ENCODE results near the gene KCNG4. TPM values are rescaled to one million over a fixed set of nuclear protein-coding genes. Genes with fewer than 3 reads are reported as not detected.

The KCNG4 gene
- total and polyA plus RNA-seq, 4 donors = not detected

DNA sequence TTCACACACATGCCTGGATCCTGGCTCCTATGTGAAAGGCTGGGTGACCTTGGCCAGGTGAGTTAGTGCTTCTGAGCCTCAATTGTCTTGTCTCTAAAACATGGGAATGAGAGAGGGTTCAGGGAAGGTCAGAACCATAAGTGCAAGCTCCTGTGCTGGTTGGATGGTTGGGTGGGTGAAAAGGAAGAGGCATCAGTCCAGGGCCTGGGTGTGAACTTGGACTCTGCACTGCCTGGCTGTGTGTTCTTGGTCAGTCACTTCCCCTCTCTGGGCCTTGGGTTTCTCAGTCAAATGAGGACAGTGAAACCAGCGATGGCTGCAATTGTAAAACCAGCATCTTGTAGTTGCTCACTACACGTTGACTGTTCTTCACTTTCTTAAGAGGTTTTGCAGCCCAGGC, 643 bp upstream of the KCNG4 start:
- H3K27ac ChIP-seq (ENCODE audit: low read depth in 1 of 2, low read length in 2 of 2) = no peak overlapping the region
- WGBS = 71% methylated on average over 2 of the region's 2 CpGs
- H3K9me3 ChIP-seq (ENCODE audit: control insufficient read depth in 4 of 4, low read length in 3 of 4) = peaks cover 0 to 2% (median 0%) of the 10 kb centered on the region in 4 donors
- DNase-seq (ENCODE audit: low spot score) = no peak
- H3K27me3 ChIP-seq (ENCODE audit: control insufficient read depth in 4 of 4, insufficient read depth in 4 of 4, low read length in 3 of 4) = peaks cover 0 to 4% (median 1%) of the 10 kb centered on the region in 4 donors
- TF ChIP-seq RAD21 (IDR thresholded peaks at IDR 0.05) (no peak), REST (IDR thresholded peaks at IDR 0.05) (no peak), TAF1 (conservative IDR thresholded peaks at IDR 0.05) (no peak), EGR1 (IDR thresholded peaks at IDR 0.05; ENCODE audit: low read depth in 2 of 2) (no peak)
- TF ChIP-seq, protein P1, sequence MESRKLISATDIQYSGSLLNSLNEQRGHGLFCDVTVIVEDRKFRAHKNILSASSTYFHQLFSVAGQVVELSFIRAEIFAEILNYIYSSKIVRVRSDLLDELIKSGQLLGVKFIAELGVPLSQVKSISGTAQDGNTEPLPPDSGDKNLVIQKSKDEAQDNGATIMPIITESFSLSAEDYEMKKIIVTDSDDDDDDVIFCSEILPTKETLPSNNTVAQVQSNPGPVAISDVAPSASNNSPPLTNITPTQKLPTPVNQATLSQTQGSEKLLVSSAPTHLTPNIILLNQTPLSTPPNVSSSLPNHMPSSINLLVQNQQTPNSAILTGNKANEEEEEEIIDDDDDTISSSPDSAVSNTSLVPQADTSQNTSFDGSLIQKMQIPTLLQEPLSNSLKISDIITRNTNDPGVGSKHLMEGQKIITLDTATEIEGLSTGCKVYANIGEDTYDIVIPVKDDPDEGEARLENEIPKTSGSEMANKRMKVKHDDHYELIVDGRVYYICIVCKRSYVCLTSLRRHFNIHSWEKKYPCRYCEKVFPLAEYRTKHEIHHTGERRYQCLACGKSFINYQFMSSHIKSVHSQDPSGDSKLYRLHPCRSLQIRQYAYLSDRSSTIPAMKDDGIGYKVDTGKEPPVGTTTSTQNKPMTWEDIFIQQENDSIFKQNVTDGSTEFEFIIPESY (IDR thresholded peaks at IDR 0.05) = no peak
- no peak overlapping the region for H3K4me3 ChIP-seq (ENCODE audit: low read depth in 1 of 3, low read length in 3 of 3)
- H3K4me1 ChIP-seq (ENCODE audit: control insufficient read depth in 4 of 4, insufficient read depth in 4 of 4, low read length in 3 of 4) = no peaks in the 10 kb centered on the region
- H3K9ac ChIP-seq (ENCODE audit: low read depth in 1 of 2, low read length in 2 of 2) = no peak overlapping the region
- no peaks in the 10 kb centered on the region for H3K36me3 ChIP-seq (ENCODE audit: control insufficient read depth in 4 of 4, insufficient read depth in 3 of 4, low read depth in 1 of 4, low read length in 3 of 4)

GRCh38 chr16:84239141-84239769, 557 bp downstream of the KCNG4 start:
- DNase-seq (ENCODE audit: low spot score) = no peak
- H3K9ac ChIP-seq (ENCODE audit: low read depth in 1 of 2, low read length in 2 of 2) = no peak overlapping the region
- H3K27me3 ChIP-seq (ENCODE audit: control insufficient read depth in 4 of 4, insufficient read depth in 4 of 4, low read length in 3 of 4) = peaks cover 0 to 4% (median 1%) of the 10 kb centered on the region in 4 donors
- H3K9me3 ChIP-seq (ENCODE audit: control insufficient read depth in 4 of 4, low read length in 3 of 4) = no peaks in the 10 kb centered on the region
- H3K4me1 ChIP-seq (ENCODE audit: control insufficient read depth in 4 of 4, insufficient read depth in 4 of 4, low read length in 3 of 4) = no peaks in the 10 kb centered on the region
- WGBS = 39% methylated on average over 10 of the region's 10 CpGs
- H3K4me3 ChIP-seq (ENCODE audit: low read depth in 1 of 3, low read length in 3 of 3) = no peak overlapping the region
- no peak overlapping the region for H3K27ac ChIP-seq (ENCODE audit: low read depth in 1 of 2, low read length in 2 of 2)
- H3K36me3 ChIP-seq (ENCODE audit: control insufficient read depth in 4 of 4, insufficient read depth in 3 of 4, low read depth in 1 of 4, low read length in 3 of 4) = no peaks in the 10 kb centered on the region
- TF ChIP-seq ATF3 (IDR thresholded peaks at IDR 0.05) (no peak), TAF1 (conservative IDR thresholded peaks at IDR 0.05) (no peak), NR2F2 (IDR thresholded peaks at IDR 0.05) (no peak), FOXA1 (IDR thresholded peaks at IDR 0.05) (no peak), CTCF (IDR thresholded peaks at IDR 0.05; ENCODE audit: low read depth, low read length, missing input control) (no peak), RXRA (IDR thresholded peaks at IDR 0.05) (no peak), REST (IDR thresholded peaks at IDR 0.05) (no peak), FOXA2 (IDR thresholded peaks at IDR 0.05) (no peak), HNF4G (IDR thresholded peaks at IDR 0.05) (no peak), SP1 (IDR thresholded peaks at IDR 0.05) (no peak), JUND (IDR thresholded peaks at IDR 0.05) (no peak)

Data from liver (tissue), 9 donors.